ENCODE measurements around the gene ITGB5.

DNA sequence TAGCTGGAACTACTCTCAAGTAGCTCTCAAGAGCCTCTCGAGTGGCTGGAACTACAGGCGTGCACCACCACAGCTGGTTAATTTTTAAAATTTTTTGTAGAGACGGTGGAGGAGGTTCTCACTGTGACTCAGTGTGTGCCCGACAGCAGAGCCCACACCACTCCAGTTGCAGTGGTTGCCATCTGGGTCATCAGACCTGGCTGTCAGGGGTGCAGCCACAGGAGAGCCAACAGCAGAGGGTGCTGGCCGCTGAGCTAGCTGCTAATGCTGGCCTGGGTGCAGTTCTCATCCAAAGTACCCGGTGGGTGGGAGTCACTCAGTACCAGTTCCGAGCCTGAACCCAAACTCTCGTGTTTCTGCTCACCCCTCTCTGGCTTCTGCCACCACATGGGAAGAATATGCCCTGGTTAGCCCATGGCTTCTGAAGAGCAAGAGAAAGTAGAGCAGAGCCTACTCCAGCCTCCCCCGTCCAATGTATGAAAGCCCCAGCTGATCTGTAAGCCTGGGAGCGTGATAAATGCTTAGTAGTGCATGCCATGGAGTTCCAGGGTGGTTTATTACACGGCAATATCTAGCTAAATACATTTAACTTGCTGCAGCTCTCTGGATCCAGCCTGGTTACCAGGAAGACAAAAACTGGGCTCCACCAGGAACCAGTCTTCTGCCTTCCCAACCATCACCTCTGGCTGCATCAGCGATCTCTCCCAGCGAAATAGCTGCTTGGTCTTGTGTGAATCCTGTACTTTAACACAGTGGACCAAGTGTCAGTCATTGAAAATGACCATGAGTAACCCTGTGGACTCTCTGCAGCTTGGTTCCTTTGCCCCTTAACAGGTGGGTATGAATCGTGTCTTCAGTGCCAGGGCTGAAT lies 139.8 kb downstream of the ITGB5 start:
- TF ChIP-seq, protein P1, sequence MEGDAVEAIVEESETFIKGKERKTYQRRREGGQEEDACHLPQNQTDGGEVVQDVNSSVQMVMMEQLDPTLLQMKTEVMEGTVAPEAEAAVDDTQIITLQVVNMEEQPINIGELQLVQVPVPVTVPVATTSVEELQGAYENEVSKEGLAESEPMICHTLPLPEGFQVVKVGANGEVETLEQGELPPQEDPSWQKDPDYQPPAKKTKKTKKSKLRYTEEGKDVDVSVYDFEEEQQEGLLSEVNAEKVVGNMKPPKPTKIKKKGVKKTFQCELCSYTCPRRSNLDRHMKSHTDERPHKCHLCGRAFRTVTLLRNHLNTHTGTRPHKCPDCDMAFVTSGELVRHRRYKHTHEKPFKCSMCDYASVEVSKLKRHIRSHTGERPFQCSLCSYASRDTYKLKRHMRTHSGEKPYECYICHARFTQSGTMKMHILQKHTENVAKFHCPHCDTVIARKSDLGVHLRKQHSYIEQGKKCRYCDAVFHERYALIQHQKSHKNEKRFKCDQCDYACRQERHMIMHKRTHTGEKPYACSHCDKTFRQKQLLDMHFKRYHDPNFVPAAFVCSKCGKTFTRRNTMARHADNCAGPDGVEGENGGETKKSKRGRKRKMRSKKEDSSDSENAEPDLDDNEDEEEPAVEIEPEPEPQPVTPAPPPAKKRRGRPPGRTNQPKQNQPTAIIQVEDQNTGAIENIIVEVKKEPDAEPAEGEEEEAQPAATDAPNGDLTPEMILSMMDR (IDR thresholded peaks at IDR 0.05; ENCODE audit: low read length): no peak
- TF ChIP-seq EZH2 (IDR thresholded peaks at IDR 0.05; ENCODE audit: borderline replicate concordance, low read length): no peak

Measured in OCI-LY1 (cell line).